Glutamatergic neuron (in vitro differentiated cells): Measurements from ENCODE around the gene NXPH4. TPM values are rescaled to one million over a fixed set of nuclear protein-coding genes. Genes with fewer than 3 reads are reported as not detected.

Experiments used
- DNase-seq: peaks from one replicate; pipeline ENCODE4 v3.0.0; 2022
- H3K27ac Mint-ChIP-seq: one replicate; pipeline ENCODE4 v1.8.0; 2020; ENCODE audit warnings: mild to moderate bottlenecking, mixed read lengths, inconsistent platforms; ENCODE audit not compliant: unreplicated experiment
- H3K27me3 Mint-ChIP-seq: one replicate; pipeline ENCODE4 v1.8.0; 2020; ENCODE audit warnings: mild to moderate bottlenecking, moderate library complexity, mixed read lengths, inconsistent platforms; ENCODE audit not compliant: unreplicated experiment
- H3K36me3 Mint-ChIP-seq: one replicate; pipeline ENCODE4 v1.8.0; 2020; ENCODE audit warnings: mild to moderate bottlenecking, mixed read lengths, inconsistent platforms; ENCODE audit not compliant: unreplicated experiment
- H3K4me1 Mint-ChIP-seq: one replicate; pipeline ENCODE4 v1.8.0; 2020; ENCODE audit warnings: mild to moderate bottlenecking, low read depth, mixed read lengths, inconsistent platforms; ENCODE audit not compliant: unreplicated experiment
- H3K4me3 Mint-ChIP-seq: one replicate; pipeline ENCODE4 v1.8.0; 2020; ENCODE audit warnings: mild to moderate bottlenecking, mixed read lengths, inconsistent platforms; ENCODE audit not compliant: unreplicated experiment
- H3K9me3 Mint-ChIP-seq: one replicate; pipeline ENCODE4 v1.8.0; 2020; ENCODE audit warnings: mild to moderate bottlenecking, moderate library complexity, mixed read lengths, inconsistent platforms; ENCODE audit not compliant: unreplicated experiment
- total RNA-seq: library from RNA; stranded (reverse); fragmentation: NEBNext Ultra II Directional; extraction: Animal tissue kit (Norgen Biotek cat#: 25700); gene quantifications from one replicate; pipeline ENCODE4 v1.2.1, GENCODE V29; 2021; ENCODE audit not compliant: unreplicated experiment
- TF ChIP-seq, protein P1 (sequence below): fragments of 200-600 bp; sonication (generic); IDR thresholded peaks from one replicate; pipeline ENCODE4 v1.5.0; 2021; ENCODE audit not compliant: partially characterized antibody, unreplicated experiment

NXPH4 gene
- total RNA-seq, 1 donor from 2014 or later, result 10.5 TPM

DNA sequence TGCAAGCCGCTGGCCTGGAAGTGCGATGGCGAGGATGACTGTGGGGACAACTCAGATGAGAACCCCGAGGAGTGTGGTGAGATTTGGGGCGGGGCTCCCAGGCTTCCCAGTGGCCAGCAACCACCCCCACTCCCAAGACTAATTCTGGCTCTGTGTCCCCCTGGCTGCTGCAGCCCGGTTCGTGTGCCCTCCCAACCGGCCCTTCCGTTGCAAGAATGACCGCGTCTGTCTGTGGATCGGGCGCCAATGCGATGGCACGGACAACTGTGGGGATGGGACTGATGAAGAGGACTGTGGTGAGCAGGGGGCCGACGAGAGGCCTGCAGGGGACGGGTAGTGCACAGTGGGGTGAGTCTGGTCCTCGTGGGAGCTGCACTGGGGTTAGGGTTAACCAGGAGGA is 12.1 kb upstream of the NXPH4 start:
- no peak for DNase-seq
- Mint-ChIP-seq H3K9me3 (peaks cover 3% of the 10 kb centered on the region), H3K27ac (no peak overlapping the region), H3K27me3 (peaks cover 12% of the 10 kb centered on the region), H3K4me3 (no peak overlapping the region), H3K4me1 (no peaks in the 10 kb centered on the region), H3K36me3 (peaks cover 5% of the 10 kb centered on the region)
- TF ChIP-seq, protein P1, sequence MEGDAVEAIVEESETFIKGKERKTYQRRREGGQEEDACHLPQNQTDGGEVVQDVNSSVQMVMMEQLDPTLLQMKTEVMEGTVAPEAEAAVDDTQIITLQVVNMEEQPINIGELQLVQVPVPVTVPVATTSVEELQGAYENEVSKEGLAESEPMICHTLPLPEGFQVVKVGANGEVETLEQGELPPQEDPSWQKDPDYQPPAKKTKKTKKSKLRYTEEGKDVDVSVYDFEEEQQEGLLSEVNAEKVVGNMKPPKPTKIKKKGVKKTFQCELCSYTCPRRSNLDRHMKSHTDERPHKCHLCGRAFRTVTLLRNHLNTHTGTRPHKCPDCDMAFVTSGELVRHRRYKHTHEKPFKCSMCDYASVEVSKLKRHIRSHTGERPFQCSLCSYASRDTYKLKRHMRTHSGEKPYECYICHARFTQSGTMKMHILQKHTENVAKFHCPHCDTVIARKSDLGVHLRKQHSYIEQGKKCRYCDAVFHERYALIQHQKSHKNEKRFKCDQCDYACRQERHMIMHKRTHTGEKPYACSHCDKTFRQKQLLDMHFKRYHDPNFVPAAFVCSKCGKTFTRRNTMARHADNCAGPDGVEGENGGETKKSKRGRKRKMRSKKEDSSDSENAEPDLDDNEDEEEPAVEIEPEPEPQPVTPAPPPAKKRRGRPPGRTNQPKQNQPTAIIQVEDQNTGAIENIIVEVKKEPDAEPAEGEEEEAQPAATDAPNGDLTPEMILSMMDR, result no peak

DNA sequence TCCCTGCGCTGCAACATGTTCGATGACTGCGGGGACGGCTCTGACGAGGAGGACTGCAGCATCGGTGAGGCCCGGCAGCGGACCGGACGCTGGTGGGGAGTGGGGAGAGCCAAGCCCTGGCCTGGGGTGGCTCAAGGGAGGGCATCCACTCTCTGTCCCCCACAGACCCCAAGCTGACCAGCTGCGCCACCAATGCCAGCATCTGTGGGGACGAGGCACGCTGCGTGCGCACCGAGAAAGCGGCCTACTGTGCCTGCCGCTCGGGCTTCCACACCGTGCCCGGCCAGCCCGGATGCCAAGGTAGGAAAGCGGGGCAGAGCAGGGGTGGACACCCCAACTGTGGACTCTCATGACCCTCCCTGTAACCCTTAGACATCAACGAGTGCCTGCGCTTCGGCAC is 11.4 kb upstream of the NXPH4 start:
- H3K4me1 Mint-ChIP-seq, result no peaks in the 10 kb centered on the region
- H3K36me3 Mint-ChIP-seq, result peaks cover 5% of the 10 kb centered on the region
- no peak overlapping the region for H3K27ac Mint-ChIP-seq
- H3K27me3 Mint-ChIP-seq, result peaks cover 12% of the 10 kb centered on the region
- TF ChIP-seq, protein P1, result no peak
- no peak for DNase-seq
- peaks cover 5% of the 10 kb centered on the region for H3K9me3 Mint-ChIP-seq
- no peak overlapping the region for H3K4me3 Mint-ChIP-seq

DNA sequence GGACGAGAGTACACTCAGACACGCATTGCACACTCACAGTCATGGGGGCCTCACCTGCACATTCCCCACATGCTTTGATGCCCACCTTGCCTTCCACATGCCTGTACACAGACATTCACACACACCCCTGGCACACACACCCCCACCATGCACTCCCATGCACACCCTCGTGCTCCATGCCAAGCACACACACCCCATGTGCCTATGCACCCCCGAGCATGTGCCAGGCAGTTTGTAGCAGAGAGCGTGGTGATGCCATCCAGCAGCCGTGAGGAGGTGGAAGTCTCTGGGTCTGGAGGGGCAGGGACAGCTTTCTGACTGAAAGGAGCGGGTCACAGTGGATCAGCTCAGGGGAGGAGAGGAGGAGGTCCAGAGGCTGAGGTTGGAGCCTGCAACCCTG is 10.7 kb upstream of the NXPH4 start:
- Mint-ChIP-seq H3K9me3 (peaks cover 5% of the 10 kb centered on the region), H3K36me3 (peaks cover 4% of the 10 kb centered on the region), H3K4me3 (no peak overlapping the region), H3K4me1 (no peaks in the 10 kb centered on the region), H3K27ac (no peak overlapping the region), H3K27me3 (peaks cover 10% of the 10 kb centered on the region)
- TF ChIP-seq, protein P1, result no peak
- DNase-seq, result no peak

DNA sequence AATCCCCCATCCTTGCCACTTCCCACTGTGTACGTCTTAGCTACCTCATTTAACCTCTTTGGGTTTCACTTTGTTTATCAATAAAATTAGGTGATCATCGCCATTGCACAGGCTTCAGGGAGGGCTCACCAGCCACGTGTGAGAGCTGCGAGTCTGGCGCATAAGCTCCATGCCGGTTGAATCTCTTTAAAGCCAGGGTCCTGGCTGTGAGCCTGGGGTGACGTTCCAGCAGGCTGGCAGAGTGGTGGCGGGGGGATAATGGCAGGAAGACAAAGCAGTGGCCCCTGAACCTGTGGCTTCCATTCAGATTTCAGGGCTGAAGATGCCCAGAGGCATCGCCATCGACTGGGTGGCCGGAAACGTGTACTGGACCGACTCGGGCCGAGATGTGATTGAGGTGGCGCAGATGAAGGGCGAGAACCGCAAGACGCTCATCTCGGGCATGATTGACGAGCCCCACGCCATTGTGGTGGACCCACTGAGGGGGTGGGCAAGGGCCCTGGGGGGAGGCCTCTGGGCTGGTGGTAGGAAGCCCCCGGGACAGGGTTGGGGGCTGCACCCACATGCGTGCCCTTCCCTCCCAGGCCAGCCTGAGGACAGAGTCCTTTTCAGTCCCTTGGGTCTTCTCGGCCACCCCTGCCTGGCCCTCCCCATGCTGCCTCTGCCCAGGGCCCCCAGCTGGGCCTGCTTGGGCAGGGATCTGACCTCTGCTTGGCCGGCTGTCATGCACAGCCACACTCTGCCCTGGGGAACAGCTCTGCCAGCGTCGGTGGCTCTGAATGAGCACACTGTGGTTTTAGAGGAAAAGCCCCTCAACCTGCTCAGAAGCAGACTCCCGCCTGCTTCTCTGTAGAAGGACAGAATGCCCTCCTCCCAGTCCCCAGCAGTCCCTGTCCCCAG is 8.6 kb upstream of the NXPH4 start:
- DNase-seq, result no peak
- Mint-ChIP-seq H3K27me3 (peaks cover 11% of the 10 kb centered on the region), H3K9me3 (peaks cover 4% of the 10 kb centered on the region), H3K27ac (no peak overlapping the region), H3K4me3 (no peak overlapping the region), H3K4me1 (no peaks in the 10 kb centered on the region), H3K36me3 (no peaks in the 10 kb centered on the region)
- TF ChIP-seq, protein P1, result no peak

DNA sequence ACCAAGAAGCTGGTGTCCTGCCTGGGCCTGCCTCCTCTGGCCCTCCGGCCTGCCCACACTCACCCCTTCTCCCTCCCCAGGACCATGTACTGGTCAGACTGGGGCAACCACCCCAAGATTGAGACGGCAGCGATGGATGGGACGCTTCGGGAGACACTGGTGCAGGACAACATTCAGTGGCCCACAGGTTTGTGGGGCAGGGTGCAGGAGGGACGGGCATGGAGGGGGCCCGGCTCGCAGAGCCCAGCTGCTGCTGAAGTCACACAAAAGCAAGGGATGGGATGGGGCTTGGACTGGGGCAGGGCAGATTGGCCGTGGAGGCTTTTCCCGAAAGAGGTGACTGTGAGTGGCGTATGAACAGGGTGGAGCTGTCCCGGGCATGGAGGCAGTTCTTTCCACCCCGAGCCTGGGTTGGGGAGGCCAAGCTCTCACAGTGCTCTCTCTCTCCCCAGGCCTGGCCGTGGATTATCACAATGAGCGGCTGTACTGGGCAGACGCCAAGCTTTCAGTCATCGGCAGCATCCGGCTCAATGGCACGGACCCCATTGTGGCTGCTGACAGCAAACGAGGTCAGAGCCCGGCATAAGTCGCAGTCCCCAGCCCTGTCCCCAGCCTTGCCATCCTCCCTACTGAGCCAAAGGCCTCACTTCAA is 7.8 kb upstream of the NXPH4 start:
- H3K36me3 Mint-ChIP-seq, result no peaks in the 10 kb centered on the region
- DNase-seq, result no peak
- H3K9me3 Mint-ChIP-seq, result peaks cover 8% of the 10 kb centered on the region
- no peak overlapping the region for H3K27ac Mint-ChIP-seq
- H3K4me3 Mint-ChIP-seq, result no peak overlapping the region
- H3K4me1 Mint-ChIP-seq, result peaks cover 5% of the 10 kb centered on the region
- TF ChIP-seq, protein P1, result no peak
- peaks cover 13% of the 10 kb centered on the region for H3K27me3 Mint-ChIP-seq
